C4-2B (cell line): ENCODE data around the gene TPGS1.

ENCODE experiments used
- ZFX ChIP-seq: fragments of 450-650 bp; IDR thresholded peaks from 2 replicates; pipeline ENCODE4 v1.6.1; 2017
- TF ChIP-seq, protein P1 (sequence below): fragments of 450-650 bp; conservative IDR thresholded peaks from 2 replicates; pipeline ENCODE4 v1.5.1; 2017; ENCODE audit warnings: mild to moderate bottlenecking

DNA sequence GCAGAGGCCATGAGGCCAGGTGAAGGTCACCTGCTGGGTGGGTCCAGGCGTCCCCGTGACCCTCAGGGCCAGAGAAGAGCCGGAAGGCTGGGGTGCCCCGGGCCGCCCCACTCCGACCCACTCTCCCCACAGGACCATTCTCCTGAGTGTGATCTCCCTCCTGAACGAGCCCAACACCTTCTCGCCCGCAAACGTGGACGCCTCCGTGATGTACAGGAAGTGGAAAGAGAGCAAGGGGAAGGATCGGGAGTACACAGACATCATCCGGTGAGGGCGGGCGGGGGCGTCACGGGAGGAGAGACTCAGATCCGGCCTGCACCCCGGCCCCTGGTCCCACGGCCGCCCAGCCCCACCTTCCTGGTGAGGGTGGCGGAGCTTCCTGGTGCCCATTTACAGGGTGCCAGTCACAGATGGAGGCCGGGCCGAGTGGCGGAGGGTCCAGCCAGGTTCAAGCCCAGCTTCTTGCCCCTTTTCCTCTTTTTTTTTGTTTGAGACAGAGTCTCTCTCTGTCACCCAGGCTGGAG lies 29.6 kb downstream of the TPGS1 start:
- TF ChIP-seq, protein P1, sequence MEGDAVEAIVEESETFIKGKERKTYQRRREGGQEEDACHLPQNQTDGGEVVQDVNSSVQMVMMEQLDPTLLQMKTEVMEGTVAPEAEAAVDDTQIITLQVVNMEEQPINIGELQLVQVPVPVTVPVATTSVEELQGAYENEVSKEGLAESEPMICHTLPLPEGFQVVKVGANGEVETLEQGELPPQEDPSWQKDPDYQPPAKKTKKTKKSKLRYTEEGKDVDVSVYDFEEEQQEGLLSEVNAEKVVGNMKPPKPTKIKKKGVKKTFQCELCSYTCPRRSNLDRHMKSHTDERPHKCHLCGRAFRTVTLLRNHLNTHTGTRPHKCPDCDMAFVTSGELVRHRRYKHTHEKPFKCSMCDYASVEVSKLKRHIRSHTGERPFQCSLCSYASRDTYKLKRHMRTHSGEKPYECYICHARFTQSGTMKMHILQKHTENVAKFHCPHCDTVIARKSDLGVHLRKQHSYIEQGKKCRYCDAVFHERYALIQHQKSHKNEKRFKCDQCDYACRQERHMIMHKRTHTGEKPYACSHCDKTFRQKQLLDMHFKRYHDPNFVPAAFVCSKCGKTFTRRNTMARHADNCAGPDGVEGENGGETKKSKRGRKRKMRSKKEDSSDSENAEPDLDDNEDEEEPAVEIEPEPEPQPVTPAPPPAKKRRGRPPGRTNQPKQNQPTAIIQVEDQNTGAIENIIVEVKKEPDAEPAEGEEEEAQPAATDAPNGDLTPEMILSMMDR = no peak
- no peak for TF ChIP-seq ZFX
